Activated T-cell treated with anti-CD3 and anti-CD28 coated beads, Interleukin-2, amount 50 U/mL, for 72 hours (primary cell): ENCODE measurements around the gene CLCN2. TPM values are rescaled to one million over a fixed set of nuclear protein-coding genes. Genes with fewer than 3 reads are reported as not detected.

Experiments used
- ATAC-seq, 2 donors: fragments of 150-1000 bp; cut with Tn5 transposase; replicated peaks in 1 of 2; 2 replicates each; pipeline ENCODE4 v1.10.0; 2021; ENCODE audit warnings: moderate library complexity in 2 of 2, mild to moderate bottlenecking in 1 of 2
- DNase-seq, 2 donors: peaks; one replicate each; pipeline ENCODE4 v3.0.0; 2021 to 2022; ENCODE audit warnings: mixed read lengths in 1 of 2
- H3K27ac Mint-ChIP-seq: one replicate; pipeline ENCODE4 v1.8.0; 2022; ENCODE audit warnings: mild to moderate bottlenecking, moderate library complexity, mixed read lengths
- H3K27me3 Mint-ChIP-seq: one replicate; pipeline ENCODE4 v1.8.0; 2022; ENCODE audit warnings: low read depth, mixed read lengths
- H3K36me3 Mint-ChIP-seq, 2 donors: one replicate each; pipeline ENCODE4 v1.8.0; 2022; ENCODE audit warnings: mixed read lengths in 2 of 2, mild to moderate bottlenecking in 1 of 2; ENCODE audit not compliant: insufficient read depth in 2 of 2
- H3K4me1 Mint-ChIP-seq: one replicate; pipeline ENCODE4 v1.8.0; 2022; ENCODE audit warnings: low read depth, mixed read lengths
- H3K4me3 Mint-ChIP-seq, 2 donors: one replicate each; pipeline ENCODE4 v1.8.0; 2022; ENCODE audit warnings: mild to moderate bottlenecking in 2 of 2, mixed read lengths in 2 of 2, moderate library complexity in 2 of 2
- H3K9me3 Mint-ChIP-seq, 2 donors: one replicate each; pipeline ENCODE4 v1.8.0; 2022; ENCODE audit warnings: mixed read lengths in 2 of 2
- total RNA-seq, 2 donors: library from RNA; stranded (reverse); gene quantifications; one replicate each; pipeline ENCODE4 v1.2.3, GENCODE V29; 2022

CLCN2 gene
- 1 to 10 TPM; 3.1 to 3.9 TPM for total RNA-seq

- Mint-ChIP-seq H3K4me1 (peaks cover 33% of the 10 kb centered on the region), H3K27ac (peak within 1 kb of the TSS; percentile 14), H3K4me3 (peak within 1 kb of the TSS; percentile 77 to 91), H3K9me3 (no peaks in the 10 kb centered on the region), H3K27me3 (no peaks in the 10 kb centered on the region), H3K36me3 (peaks cover 9 to 10% of the 10 kb centered on the region in 2 donors)
- ATAC-seq = peak; percentile 51 to 54
- DNase-seq = peak; percentile 64 to 65
Observed at GRCh38 chr3:184361532-184361931, at the start of gene CLCN2, which contains the start of gene POLR2H. TSS of gene CLCN2 (minus strand) at chr3:184361605. CDS start at chr3:184361479, 126 bp downstream. TSS of gene POLR2H (plus strand) at chr3:184361710. CDS start at chr3:184363493, 1,783 bp downstream.

GRCh38 chr3:184409946-184410500 lies 48.6 kb upstream of the CLCN2 start:
- DNase-seq (no peak), ATAC-seq (no peak)
- Mint-ChIP-seq H3K27ac (no peak overlapping the region), H3K9me3 (no peaks in the 10 kb centered on the region), H3K4me1 (no peaks in the 10 kb centered on the region), H3K4me3 (no peak overlapping the region), H3K27me3 (no peaks in the 10 kb centered on the region), H3K36me3 (no peaks in the 10 kb centered on the region)

- Mint-ChIP-seq H3K9me3 (no peaks in the 10 kb centered on the region), H3K27me3 (no peaks in the 10 kb centered on the region), H3K27ac (no peak overlapping the region), H3K4me1 (no peaks in the 10 kb centered on the region), H3K4me3 (no peak overlapping the region), H3K36me3 (no peaks in the 10 kb centered on the region)
- no peak for DNase-seq
- ATAC-seq = no peak
Observed at GRCh38 chr3:184409331-184409926, 48.0 kb upstream of the CLCN2 start.

DNA sequence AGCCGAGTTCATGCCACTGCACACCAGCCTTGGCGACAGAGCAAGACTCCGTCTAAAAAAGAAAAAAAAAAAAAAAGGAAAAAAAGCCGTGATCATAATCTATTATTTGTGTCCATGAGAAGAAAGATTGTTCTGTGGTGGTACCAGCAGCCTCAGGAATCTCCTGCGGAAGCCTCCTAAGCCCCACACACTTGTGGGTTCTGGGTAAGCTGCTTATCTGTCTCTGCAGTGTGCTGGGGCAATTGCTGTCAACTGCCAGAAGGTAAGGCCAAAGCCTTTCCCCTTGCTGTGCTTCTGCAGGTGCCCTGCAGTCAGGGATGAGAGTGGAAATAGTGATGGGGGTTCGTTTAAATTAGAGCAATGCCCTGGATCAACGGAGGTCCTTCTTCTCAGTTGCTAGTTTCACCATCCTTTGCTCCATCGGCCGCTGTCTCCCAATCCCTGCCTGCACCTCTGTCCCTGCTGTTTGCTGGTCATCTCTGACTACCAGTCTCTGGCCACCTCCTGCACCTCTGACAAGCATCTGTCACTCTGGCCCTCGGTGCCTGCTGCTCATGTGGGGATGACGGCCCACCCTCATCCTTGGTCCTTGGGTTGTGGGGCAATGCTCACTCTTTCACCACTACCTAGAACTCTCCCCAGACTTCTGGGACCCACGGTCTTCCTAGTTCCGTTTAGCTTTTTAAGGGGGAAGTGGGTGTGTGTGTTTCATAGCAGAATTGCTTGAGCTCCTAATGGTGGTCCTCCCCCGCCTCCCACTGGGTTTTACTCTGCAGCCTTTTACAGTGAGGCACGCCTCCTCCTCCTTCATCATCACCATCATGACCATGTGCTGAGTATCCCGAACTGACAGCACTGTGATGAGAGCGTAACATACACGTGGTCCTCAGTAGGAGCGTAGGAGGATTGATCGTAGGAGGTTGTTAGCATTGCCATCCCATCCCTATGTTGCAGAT lies 43.9 kb upstream of the CLCN2 start:
- Mint-ChIP-seq H3K4me3 (no peak overlapping the region), H3K4me1 (no peaks in the 10 kb centered on the region), H3K9me3 (no peaks in the 10 kb centered on the region), H3K27me3 (peaks cover 10% of the 10 kb centered on the region), H3K36me3 (no peaks in the 10 kb centered on the region), H3K27ac (no peak overlapping the region)
- ATAC-seq (no peak), DNase-seq (no peak)

- H3K4me1 Mint-ChIP-seq = no peaks in the 10 kb centered on the region
- H3K27me3 Mint-ChIP-seq = peaks cover 20% of the 10 kb centered on the region
- ATAC-seq (no peak), DNase-seq (no peak)
- no peaks in the 10 kb centered on the region for H3K36me3 Mint-ChIP-seq
- no peak overlapping the region for H3K27ac Mint-ChIP-seq
- no peaks in the 10 kb centered on the region for H3K9me3 Mint-ChIP-seq
- no peak overlapping the region for H3K4me3 Mint-ChIP-seq
Observed at GRCh38 chr3:184399410-184399809, 38.0 kb upstream of the CLCN2 start.

DNA sequence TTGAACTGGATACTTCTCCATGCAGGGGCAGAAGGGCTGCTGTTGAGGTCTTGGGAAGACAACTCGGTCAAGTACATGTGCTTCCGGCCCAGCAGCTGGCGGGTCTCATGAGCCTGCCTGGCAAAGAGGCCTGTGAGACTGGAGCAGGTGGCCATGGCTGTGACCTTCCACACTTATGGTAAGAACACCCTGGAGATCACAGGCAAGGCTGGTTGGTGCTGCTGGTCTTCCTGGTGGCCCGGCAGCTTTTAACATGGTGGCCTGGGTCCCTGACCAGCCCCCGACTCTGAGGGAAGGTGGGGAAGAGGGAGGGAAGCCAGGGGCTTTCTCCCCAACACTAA lies 33.9 kb upstream of the CLCN2 start:
- no peaks in the 10 kb centered on the region for H3K4me1 Mint-ChIP-seq
- no peak for ATAC-seq
- H3K36me3 Mint-ChIP-seq = no peaks in the 10 kb centered on the region
- H3K27me3 Mint-ChIP-seq = peaks cover 26% of the 10 kb centered on the region
- H3K4me3 Mint-ChIP-seq = no peak overlapping the region
- no peak for DNase-seq
- H3K27ac Mint-ChIP-seq = no peak overlapping the region
- H3K9me3 Mint-ChIP-seq = no peaks in the 10 kb centered on the region

DNA sequence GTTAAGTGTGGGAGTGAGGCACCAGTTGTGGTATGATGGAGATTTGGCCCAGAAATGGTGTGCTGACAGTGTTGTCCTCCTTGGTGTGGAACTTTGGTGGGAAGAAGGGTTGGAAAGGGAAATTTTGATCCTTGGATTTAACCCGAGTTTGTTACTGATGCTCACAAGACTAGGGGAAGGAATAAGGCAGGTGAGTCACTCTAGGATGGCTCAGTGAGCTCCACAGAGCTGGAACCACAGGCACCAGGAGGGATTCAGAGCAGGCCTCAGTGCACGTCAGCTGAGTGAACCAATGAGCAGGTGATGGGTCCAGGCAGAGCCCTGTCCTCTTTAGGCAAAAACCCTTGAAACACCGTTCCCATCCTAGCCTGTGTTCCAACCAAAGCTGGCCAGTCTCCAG lies 29.9 kb upstream of the CLCN2 start:
- Mint-ChIP-seq H3K27me3 (peaks cover 24% of the 10 kb centered on the region), H3K9me3 (no peaks in the 10 kb centered on the region), H3K4me3 (no peak overlapping the region), H3K36me3 (no peaks in the 10 kb centered on the region), H3K27ac (no peak overlapping the region), H3K4me1 (no peaks in the 10 kb centered on the region)
- DNase-seq (no peak), ATAC-seq (no peak)

GRCh38 chr3:184389935-184390528 lies 28.6 kb upstream of the CLCN2 start:
- no peaks in the 10 kb centered on the region for H3K9me3 Mint-ChIP-seq
- H3K36me3 Mint-ChIP-seq = no peaks in the 10 kb centered on the region
- DNase-seq (no peak), ATAC-seq (no peak)
- H3K27me3 Mint-ChIP-seq = peaks cover 24% of the 10 kb centered on the region
- no peak overlapping the region for H3K27ac Mint-ChIP-seq
- H3K4me1 Mint-ChIP-seq = no peaks in the 10 kb centered on the region
- no peak overlapping the region for H3K4me3 Mint-ChIP-seq

- no peak for DNase-seq
- ATAC-seq = no peak
- no peaks in the 10 kb centered on the region for H3K9me3 Mint-ChIP-seq
- H3K27me3 Mint-ChIP-seq = peaks cover 26% of the 10 kb centered on the region
- H3K36me3 Mint-ChIP-seq = no peaks in the 10 kb centered on the region
- H3K4me3 Mint-ChIP-seq = no peak overlapping the region
- H3K27ac Mint-ChIP-seq = no peak overlapping the region
- H3K4me1 Mint-ChIP-seq = no peaks in the 10 kb centered on the region
Observed at GRCh38 chr3:184389384-184389783, 28.0 kb upstream of the CLCN2 start.

- no peaks in the 10 kb centered on the region for H3K4me1 Mint-ChIP-seq
- DNase-seq (no peak), ATAC-seq (no peak)
- no peaks in the 10 kb centered on the region for H3K9me3 Mint-ChIP-seq
- H3K27me3 Mint-ChIP-seq = peaks cover 31% of the 10 kb centered on the region
- no peak overlapping the region for H3K27ac Mint-ChIP-seq
- H3K4me3 Mint-ChIP-seq = no peak overlapping the region
- H3K36me3 Mint-ChIP-seq = no peaks in the 10 kb centered on the region
Observed at GRCh38 chr3:184388936-184389230, 27.5 kb upstream of the CLCN2 start.

DNA sequence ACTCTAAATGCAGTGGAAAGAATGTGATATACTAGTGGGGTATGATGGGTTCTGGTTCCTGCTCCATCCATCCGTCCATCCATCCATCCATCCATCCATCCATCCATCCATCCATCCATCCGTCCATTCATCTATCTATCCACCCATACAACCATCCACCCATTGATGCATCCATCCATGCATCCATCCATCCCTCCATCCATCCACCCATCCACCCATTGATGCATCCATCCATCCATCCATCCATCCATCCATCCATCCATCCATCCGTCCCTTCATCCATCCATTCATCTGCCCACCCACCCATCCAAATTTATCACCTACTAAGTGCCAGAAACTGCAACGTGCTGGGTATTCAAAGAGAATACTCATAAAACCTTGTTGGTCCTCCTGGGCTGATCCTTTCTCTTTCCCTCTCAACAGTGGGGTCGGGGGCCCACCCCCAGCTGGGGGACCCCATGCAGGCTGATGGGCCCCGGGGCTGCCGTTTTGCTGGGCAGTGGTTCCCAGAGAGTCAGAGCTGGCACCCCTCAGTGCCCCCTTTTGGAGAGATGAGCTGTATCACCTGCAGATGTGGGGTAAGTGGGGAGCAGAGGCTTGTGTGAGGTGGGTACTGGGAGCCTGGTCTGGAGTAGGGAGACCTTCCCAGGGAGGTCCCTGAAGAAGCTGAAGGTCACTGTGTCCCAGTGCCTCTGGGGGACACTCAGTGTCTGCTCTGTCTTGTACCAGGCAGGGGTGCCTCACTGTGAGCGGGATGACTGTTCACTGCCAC lies 26.9 kb upstream of the CLCN2 start:
- H3K9me3 Mint-ChIP-seq = no peaks in the 10 kb centered on the region
- no peak overlapping the region for H3K4me3 Mint-ChIP-seq
- H3K27ac Mint-ChIP-seq = no peak overlapping the region
- DNase-seq (no peak), ATAC-seq (no peak)
- H3K27me3 Mint-ChIP-seq = peaks cover 33% of the 10 kb centered on the region
- no peaks in the 10 kb centered on the region for H3K36me3 Mint-ChIP-seq
- no peaks in the 10 kb centered on the region for H3K4me1 Mint-ChIP-seq

DNA sequence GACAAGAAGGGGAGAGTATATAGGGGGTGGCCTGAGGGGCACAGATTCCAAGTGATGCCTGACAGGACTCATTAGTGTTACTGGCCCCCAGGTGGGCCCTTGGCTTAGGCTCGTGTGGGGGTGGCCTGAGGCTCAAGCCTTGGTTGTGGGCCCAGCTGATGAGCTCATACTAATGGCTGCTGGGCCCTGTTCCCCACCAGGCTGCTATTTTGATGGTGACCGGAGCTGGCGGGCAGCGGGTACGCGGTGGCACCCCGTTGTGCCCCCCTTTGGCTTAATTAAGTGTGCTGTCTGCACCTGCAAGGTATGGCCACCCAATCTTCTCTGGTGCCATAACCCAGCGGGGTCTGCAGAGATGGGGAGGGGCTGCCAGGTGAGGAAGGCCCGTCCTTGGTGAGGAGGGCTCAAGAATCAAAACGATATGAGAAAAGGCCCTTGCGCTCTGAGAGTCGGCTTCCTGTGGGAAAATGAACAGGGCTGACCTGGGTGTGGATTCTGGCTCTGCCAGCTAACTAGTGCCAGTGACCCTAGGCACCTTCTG lies 25.8 kb upstream of the CLCN2 start:
- DNase-seq = no peak
- Mint-ChIP-seq H3K27ac (no peak overlapping the region), H3K27me3 (peaks cover 40% of the 10 kb centered on the region), H3K36me3 (no peaks in the 10 kb centered on the region), H3K9me3 (no peaks in the 10 kb centered on the region), H3K4me3 (no peak overlapping the region), H3K4me1 (no peaks in the 10 kb centered on the region)
- no peak for ATAC-seq
